ENCODE results near the gene GABRG3.

DNA sequence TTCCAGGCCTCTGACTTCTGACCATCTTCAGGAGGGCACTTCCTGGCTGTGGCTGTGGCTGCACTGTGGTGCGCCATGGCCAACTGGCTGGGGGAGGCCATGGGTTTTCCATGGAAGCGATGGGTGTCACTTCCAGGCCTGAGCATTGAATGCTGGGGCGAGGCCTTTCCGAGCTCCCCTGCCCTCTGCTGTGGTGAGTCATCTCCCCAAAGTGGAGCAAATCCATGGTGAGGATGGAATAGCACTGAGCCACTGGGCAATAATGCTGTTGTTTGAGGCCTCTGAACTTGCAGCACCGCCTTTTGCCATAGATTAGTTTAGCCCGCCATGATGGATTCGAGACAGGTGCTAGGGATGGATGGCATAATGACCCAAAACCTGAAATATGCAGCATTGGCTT, 155.5 kb downstream of the GABRG3 start:
- TF ChIP-seq, protein P1, sequence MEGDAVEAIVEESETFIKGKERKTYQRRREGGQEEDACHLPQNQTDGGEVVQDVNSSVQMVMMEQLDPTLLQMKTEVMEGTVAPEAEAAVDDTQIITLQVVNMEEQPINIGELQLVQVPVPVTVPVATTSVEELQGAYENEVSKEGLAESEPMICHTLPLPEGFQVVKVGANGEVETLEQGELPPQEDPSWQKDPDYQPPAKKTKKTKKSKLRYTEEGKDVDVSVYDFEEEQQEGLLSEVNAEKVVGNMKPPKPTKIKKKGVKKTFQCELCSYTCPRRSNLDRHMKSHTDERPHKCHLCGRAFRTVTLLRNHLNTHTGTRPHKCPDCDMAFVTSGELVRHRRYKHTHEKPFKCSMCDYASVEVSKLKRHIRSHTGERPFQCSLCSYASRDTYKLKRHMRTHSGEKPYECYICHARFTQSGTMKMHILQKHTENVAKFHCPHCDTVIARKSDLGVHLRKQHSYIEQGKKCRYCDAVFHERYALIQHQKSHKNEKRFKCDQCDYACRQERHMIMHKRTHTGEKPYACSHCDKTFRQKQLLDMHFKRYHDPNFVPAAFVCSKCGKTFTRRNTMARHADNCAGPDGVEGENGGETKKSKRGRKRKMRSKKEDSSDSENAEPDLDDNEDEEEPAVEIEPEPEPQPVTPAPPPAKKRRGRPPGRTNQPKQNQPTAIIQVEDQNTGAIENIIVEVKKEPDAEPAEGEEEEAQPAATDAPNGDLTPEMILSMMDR (conservative IDR thresholded peaks at IDR 0.05; ENCODE audit: low read depth, low read length) = no peak
- TF ChIP-seq MXI1 (IDR thresholded peaks at IDR 0.05; ENCODE audit: borderline replicate concordance, low read depth, low read length) = no peak
- TF ChIP-seq RFX5 (IDR thresholded peaks at IDR 0.05; ENCODE audit: low read depth, low read length) = no peak
- TF ChIP-seq POLR2A (IDR thresholded peaks at IDR 0.05; ENCODE audit: low read depth, low read length) = no peak
- no peak for TF ChIP-seq MAFK (IDR thresholded peaks at IDR 0.05; ENCODE audit: low read depth, low read length)
- TF ChIP-seq CEBPB (IDR thresholded peaks at IDR 0.05; ENCODE audit: low read depth, low read length) = no peak
- TF ChIP-seq, protein P2, sequence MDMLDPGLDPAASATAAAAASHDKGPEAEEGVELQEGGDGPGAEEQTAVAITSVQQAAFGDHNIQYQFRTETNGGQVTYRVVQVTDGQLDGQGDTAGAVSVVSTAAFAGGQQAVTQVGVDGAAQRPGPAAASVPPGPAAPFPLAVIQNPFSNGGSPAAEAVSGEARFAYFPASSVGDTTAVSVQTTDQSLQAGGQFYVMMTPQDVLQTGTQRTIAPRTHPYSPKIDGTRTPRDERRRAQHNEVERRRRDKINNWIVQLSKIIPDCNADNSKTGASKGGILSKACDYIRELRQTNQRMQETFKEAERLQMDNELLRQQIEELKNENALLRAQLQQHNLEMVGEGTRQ (IDR thresholded peaks at IDR 0.05; ENCODE audit: low read depth, low read length) = no peak
- TF ChIP-seq FOS (IDR thresholded peaks at IDR 0.05; ENCODE audit: low read depth, low read length) = no peak
- no peak for TF ChIP-seq SMC3 (IDR thresholded peaks at IDR 0.05; ENCODE audit: low read depth, low read length)
- TF ChIP-seq RCOR1 (IDR thresholded peaks at IDR 0.05; ENCODE audit: insufficient replicate concordance, low read length) = no peak
- no peak for TF ChIP-seq RAD21 (IDR thresholded peaks at IDR 0.05; ENCODE audit: low read length)
- TF ChIP-seq ELK1 (IDR thresholded peaks at IDR 0.05; ENCODE audit: borderline replicate concordance, low read depth, low read length) = no peak

Data from IMR-90 (cell line).